ENCODE data around the gene IFITM10. TPM values are rescaled to one million over a fixed set of nuclear protein-coding genes. Genes with fewer than 3 reads are reported as not detected.

The IFITM10 gene
- total and polyA plus RNA-seq, 9 of the 15 experiments (the other 6 are each of a cell fraction or from before 2014, with no cell fraction given): 0.08 to 0.13 (median 0.09) TPM; not detected in 6

DNA sequence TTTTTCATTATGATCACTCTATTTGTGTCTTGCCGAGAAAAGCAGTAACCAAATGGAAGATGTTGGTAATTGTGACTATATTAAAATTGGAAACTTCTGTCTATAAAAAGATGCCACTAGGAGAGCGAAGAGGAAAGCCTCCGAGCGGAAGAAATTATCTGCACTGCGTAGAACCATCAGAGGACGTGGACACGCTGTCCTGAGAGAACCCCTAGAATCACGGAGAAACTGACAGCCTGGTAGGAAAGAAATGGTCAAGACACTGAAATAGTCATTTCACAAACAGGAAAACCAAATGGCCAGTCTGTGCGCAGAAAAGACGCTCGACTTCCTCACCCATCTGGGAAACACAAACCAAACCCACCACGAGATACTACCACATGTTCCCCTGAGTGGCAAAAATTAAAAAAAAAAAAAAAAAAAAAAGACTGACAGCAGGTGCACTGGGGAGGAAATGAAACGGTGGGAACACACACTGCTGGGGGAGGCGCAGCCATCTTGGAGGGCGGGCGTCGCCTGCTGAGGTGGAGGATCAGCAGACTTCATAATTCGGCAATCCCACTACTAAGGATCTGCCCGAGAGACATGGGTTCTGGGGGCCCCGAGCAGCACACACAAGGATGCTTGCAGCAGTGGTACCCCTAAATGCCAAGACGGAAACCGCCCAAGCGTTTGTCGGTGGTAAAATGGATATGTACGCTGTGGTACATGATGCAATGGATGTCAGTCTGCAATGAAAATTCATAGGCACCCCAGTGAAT is 21.3 kb downstream of the IFITM10 start:
- Histone ChIP-seq H3K4me3 (no peak overlapping the region), H3K9me3 (replicated peaks; ENCODE audit: control insufficient read depth, insufficient read depth, low read depth, low read length) (peaks cover 7% of the 10 kb centered on the region; the same call in 1 of the 2 replicates), H3K79me2 (ENCODE audit: control insufficient read depth, insufficient read depth, low read length) (no peaks in the 10 kb centered on the region), H4K20me1 (replicated peaks; ENCODE audit: control insufficient read depth, insufficient read depth, low read length) (no peaks in the 10 kb centered on the region), H3K4me2 (ENCODE audit: insufficient read depth, low read length) (peak overlapping the region; percentile 60), H3K4me1 (replicated peaks in 1 of 2; ENCODE audit: control insufficient read depth in 2 of 2, insufficient read depth in 2 of 2, low read length in 2 of 2) (no peaks in the 10 kb centered on the region; a peak in 2 of 5 replicates), H3K27me3 (ENCODE audit: control insufficient read depth in 2 of 2, insufficient read depth in 2 of 2, low read length in 2 of 2) (peaks cover 24 to 61% of the 10 kb centered on the region in 2 experiments), H3K36me3 (ENCODE audit: control insufficient read depth, insufficient read depth, low read length) (no peaks in the 10 kb centered on the region), H3K9me1 (ENCODE audit: control insufficient read depth, insufficient read depth, low read length) (no peaks in the 10 kb centered on the region), H3K27ac (ENCODE audit: extremely low read depth, low read depth, low read length) (no peak overlapping the region), H2AFZ (ENCODE audit: low read depth, low read length) (0 out of 2 replicates have a peak overlapping the region, but pooled peaks have one; percentile 49), H3K9ac (ENCODE audit: insufficient read depth in 1 of 2, low read depth in 2 of 2, low read length in 2 of 2) (no peak overlapping the region; a peak in 1 of 4 replicates)
- ATAC-seq (peak; percentile 73), FAIRE-seq (no peak), DNase-seq (ENCODE audit: extremely low read depth in 1 of 4, low spot score in 3 of 4) (peak in 1 of 4 experiments; percentile 10)
- intact Hi-C loops (cut with micrococcal nuclease): no loop called here
- in situ Hi-C loops (cut with MboI): loop anchor here (5.0 kb wide), 1 partner anchor 33 kb away; the partner anchor contains the start of gene CTSD
- no TSS peak for BruUV-seq (replicated peaks)
- CTCF ChIA-PET (ENCODE audit: low intra/inter-chr PET ratio): no interaction called here
- POLR2A ChIA-PET: no interaction called here
- 12% methylated on average over 23 of the region's 25 CpGs for WGBS (ENCODE audit: insufficient coverage, low coverage, missing lambda C conversion rate)
- TF ChIP-seq ATF7 (IDR thresholded peaks at IDR 0.05) (peak; percentile 52; the same call in 1 of the 2 replicates), YY1 (IDR thresholded peaks at IDR 0.05; ENCODE audit: borderline replicate concordance in 1 of 3, control insufficient read depth in 1 of 3, extremely low read depth in 1 of 3, insufficient read depth in 3 of 3, insufficient read length in 1 of 3, insufficient replicate concordance in 2 of 3, low read depth in 1 of 3, low read length in 2 of 3) (peak in 1 of 3 experiments; percentile 28), JUN (IDR thresholded peaks at IDR 0.05; ENCODE audit: borderline replicate concordance, low read depth, low read length) (peak; percentile 25; the same call in 1 of the 2 replicates), JUN (CRISPR knock-in tag; IDR thresholded peaks at IDR 0.05; ENCODE audit: borderline replicate concordance) (no peak), EP400 (IDR thresholded peaks at IDR 0.05) (peak; percentile 33; the same call in 1 of the 2 replicates), CTBP1 (IDR thresholded peaks at IDR 0.05; ENCODE audit: borderline replicate concordance) (peak; percentile 33; the same call in 1 of the 2 replicates), RBFOX2 (IDR thresholded peaks at IDR 0.05; ENCODE audit: low read depth, low read length) (0 out of 2 replicates have a peak, but pooled peaks have one; percentile 38), RCOR1 (IDR thresholded peaks at IDR 0.05; ENCODE audit: borderline replicate concordance in 1 of 2, low read depth in 2 of 2, low read length in 2 of 2) (no peak), MAFG (tag; conservative IDR thresholded peaks at IDR 0.05) (peak; percentile 88; the same call in 1 of the 2 replicates), POLR2G (IDR thresholded peaks at IDR 0.05; ENCODE audit: low read depth, low read length) (0 out of 2 replicates have a peak, but pooled peaks have one; percentile 17), CEBPB (tag; IDR thresholded peaks at IDR 0.05) (peak; percentile 60), HNRNPK (IDR thresholded peaks at IDR 0.05; ENCODE audit: low read depth, low read length, poor library complexity, severe bottlenecking) (no peak), PHF20 (IDR thresholded peaks at IDR 0.05; ENCODE audit: partially characterized antibody) (no peak), POU5F1 (IDR thresholded peaks at IDR 0.05; ENCODE audit: borderline replicate concordance, low read depth, low read length, partially characterized antibody) (no peak), C11orf30 (IDR thresholded peaks at IDR 0.05; ENCODE audit: low read depth) (peak; percentile 79; the same call in 1 of the 2 replicates), KAT2B (IDR thresholded peaks at IDR 0.05; ENCODE audit: low read depth, low read length) (no peak), RBM25 (IDR thresholded peaks at IDR 0.05; ENCODE audit: low read depth, low read length, severe bottlenecking) (no peak), ZNF586 (CRISPR knock-in tag; conservative IDR thresholded peaks at IDR 0.05) (no peak), CEBPG (CRISPR knock-in tag; IDR thresholded peaks at IDR 0.05) (peak; percentile 71), CEBPG (tag; conservative IDR thresholded peaks at IDR 0.05 in 1 of 2, IDR thresholded peaks at IDR 0.05 in 1 of 2) (peak; percentile 71 to 82)
- TF ChIP-seq, protein P1, sequence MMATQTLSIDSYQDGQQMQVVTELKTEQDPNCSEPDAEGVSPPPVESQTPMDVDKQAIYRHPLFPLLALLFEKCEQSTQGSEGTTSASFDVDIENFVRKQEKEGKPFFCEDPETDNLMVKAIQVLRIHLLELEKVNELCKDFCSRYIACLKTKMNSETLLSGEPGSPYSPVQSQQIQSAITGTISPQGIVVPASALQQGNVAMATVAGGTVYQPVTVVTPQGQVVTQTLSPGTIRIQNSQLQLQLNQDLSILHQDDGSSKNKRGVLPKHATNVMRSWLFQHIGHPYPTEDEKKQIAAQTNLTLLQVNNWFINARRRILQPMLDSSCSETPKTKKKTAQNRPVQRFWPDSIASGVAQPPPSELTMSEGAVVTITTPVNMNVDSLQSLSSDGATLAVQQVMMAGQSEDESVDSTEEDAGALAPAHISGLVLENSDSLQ (IDR thresholded peaks at IDR 0.05): peak; percentile 49

All from K562 (cell line).